SU-DHL-6 (cell line): ENCODE results near the gene ZNF554.

Source experiments
- CTCF ChIP-seq: fragments of 200-600 bp; sonication (generic); IDR thresholded peaks from one replicate; pipeline ENCODE4 v1.5.1; 2017; ENCODE audit warnings: antibody characterized with exemption, mild to moderate bottlenecking, low read length, moderate library complexity; ENCODE audit not compliant: insufficient read depth, poor library complexity, severe bottlenecking
- EZH2phosphoT487 ChIP-seq: fragments of 200-600 bp; sonication (generic), shearing (Covaris generic); conservative IDR thresholded peaks from 2 replicates; pipeline ENCODE4 v1.6.1; 2018; ENCODE audit warnings: mild to moderate bottlenecking, antibody characterized with exemption, low read length, moderate library complexity, mixed read lengths

- TF ChIP-seq CTCF (no peak), EZH2phosphoT487 (no peak)
Observed at GRCh38 chr19:2827840-2828489, 8.3 kb downstream of the ZNF554 start.
